T-helper 1 cell treated with Interleukin-12 subunit alpha and Interleukin-12 subunit beta and Interleukin-4 antibody, amounts not matched to agents 30 ng/mL and 1 ng/mL, for 36 hours (primary cell): ENCODE results near the gene SEC14L5. TPM values are rescaled to one million over a fixed set of nuclear protein-coding genes. Genes with fewer than 3 reads are reported as not detected.

Experiments used
- intact Hi-C: fragments of 100-400 bp; cut with micrococcal nuclease; formaldehyde crosslinking; loops from one replicate; pipeline ENCODE4 v1.15.1; 2024
- total RNA-seq: library from RNA; stranded (reverse); gene quantifications from 2 replicates; pipeline ENCODE4 v1.2.3, GENCODE V29; 2022

Gene SEC14L5
- total RNA-seq, 1 donor from 2014 or later, result not detected

GRCh38 chr16:5010576-5011329 is 52.6 kb downstream of the SEC14L5 start:
- intact Hi-C loops, result no loop called here

DNA sequence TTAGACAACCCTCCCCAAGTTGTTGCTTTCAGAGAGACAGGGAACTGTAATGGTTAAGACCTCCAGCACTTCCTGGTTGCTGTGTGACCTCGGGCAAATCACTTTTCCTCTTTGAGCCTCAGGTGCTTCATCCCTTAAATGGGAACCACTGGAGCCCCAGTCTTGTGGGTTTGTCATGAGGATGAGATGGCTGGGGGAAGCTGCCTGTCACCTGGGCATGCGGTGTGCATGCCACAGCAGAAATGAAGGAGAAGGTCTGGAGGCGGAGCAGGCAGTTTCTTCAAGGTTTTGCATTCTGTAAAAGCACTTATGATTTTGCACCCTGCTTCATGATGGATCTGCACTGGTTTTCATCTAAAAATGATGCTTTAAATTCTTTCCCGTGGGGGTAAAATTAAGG is 53.5 kb downstream of the SEC14L5 start:
- intact Hi-C loops, result no loop called here

DNA sequence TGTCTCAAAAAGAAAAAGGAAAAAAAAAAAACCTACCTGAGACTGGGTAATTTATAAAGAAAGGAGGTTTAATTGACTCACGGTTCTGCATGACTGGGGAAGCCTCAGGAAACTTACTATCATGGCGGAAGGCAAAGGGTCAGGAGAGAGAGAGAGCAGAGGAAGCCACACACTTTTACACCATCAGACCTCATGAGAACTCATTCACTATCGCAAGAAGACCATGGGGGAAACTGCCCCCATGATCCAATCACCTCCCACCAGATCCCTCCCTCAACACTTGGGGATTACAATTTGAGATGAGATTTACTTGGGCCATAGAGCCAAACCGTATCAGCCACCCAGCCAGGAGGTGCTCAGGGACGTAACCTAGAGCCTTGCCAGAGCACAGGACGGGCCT is 54.8 kb downstream of the SEC14L5 start:
- intact Hi-C loops, result no loop called here

- intact Hi-C loops, result no loop called here
Measured at GRCh38 chr16:5015351-5015750, 57.2 kb downstream of the SEC14L5 start.

DNA sequence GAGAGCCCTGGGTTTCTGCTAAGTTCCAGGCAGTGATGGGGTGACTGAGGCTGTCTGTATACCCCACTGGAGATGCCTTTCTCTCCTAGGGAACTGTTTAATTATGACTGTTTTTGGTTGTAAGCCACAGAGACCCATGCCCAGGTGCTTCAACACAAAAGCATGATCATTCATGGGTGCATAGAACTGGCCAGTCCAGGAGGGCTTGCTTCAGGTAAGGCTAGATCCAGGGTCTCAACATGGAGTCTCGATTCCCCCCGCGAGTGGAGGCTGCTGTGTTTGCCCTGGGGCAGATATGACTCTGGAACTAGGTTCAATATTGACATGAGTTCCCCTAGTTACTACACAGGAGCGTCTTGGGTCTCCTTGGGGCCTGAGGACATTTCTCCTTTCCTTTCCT is 57.8 kb downstream of the SEC14L5 start:
- intact Hi-C loops, result no loop called here

DNA sequence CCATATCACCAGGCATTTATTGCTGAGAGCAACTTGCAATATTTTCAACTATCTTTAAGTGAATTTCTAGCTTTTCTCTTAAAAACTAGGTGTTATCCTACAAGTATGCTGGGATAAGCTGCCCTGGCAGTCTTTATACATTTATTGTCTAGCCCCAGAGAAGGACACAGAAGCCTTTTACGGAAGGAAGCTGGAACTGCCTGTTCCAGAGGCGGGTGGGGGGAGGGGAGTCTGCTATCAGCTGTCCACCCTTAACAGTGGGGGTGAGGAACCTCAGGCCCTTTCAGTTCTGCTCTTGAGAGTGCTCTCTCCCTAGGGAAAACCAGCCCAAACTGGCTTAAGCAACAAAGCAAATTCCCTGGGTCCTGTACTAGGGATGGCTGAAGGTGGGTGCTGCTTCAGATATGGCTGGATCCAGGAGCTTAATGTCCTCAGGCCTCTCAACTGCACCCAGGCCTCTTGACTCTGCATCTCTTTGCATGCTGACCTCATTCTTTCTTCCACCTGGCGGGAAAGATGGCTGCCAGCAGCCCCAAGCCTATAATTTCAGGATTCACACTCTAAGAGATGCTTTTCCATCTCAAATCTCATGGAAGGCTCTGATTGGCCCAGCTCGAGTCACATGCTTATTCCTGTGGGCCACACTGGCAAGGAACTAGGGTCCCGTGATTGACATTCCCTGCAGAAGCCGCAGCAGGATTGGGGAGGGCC is 59.0 kb downstream of the SEC14L5 start:
- intact Hi-C loops, result no loop called here

GRCh38 chr16:5017678-5017969 is 59.5 kb downstream of the SEC14L5 start:
- intact Hi-C loops, result no loop called here

GRCh38 chr16:5018793-5019192 is 60.7 kb downstream of the SEC14L5 start:
- intact Hi-C loops, result no loop called here

GRCh38 chr16:5019775-5020174 is 61.6 kb downstream of the SEC14L5 start:
- intact Hi-C loops, result no loop called here

- intact Hi-C loops, result no loop called here
Measured at GRCh38 chr16:5020551-5020950, 62.4 kb downstream of the SEC14L5 start.

- intact Hi-C loops, result no loop called here
Measured at GRCh38 chr16:5022521-5022920, 64.4 kb downstream of the SEC14L5 start.

- intact Hi-C loops, result no loop called here
Measured at GRCh38 chr16:5024632-5025031, 66.5 kb downstream of the SEC14L5 start.

DNA sequence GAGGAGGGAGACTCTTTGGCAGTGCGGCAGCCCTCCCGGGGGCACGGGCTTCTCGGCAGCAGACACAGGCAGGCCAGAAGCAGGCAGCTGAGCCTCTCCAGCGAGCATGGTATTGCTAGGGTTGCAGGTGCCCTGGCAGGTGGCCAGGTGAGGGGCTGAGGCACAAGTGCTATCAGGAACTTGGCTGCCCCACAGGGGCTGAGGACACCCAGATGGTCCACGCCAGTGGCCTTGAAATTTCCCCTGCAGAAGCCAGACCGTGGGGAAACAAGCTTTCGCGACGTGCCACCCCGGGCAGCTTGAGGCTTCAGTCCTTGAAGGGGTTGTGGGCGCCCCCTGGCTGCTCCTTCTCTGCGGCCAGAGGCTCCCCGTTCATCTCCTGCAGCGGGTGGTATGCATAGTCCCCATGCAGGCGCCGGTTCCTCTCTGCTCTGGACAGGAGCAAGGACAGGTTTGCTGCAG is 67.1 kb downstream of the SEC14L5 start:
- intact Hi-C loops, result no loop called here

DNA sequence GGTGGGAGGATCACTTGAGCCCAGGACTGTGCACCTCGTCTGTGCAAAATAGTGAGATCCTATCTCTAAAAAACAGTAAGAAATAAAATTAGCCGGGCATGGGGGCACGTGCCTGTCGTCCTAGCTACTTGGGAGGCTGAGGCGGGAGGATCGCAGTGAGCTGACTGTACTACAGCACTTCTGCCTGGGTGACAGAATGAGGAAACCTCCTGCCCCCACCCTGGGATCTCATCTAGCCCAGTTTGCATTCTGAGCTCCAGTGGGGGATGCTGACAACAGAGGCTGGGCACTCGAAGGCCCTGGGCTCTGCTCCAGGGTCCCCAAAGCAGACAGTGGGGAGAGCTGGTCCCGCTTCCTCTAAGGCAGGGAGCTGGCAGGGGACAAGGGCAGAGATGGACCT is 68.5 kb downstream of the SEC14L5 start:
- intact Hi-C loops, result no loop called here

GRCh38 chr16:5027086-5027485 is 69.0 kb downstream of the SEC14L5 start:
- intact Hi-C loops, result no loop called here

GRCh38 chr16:5027575-5028235 is 69.6 kb downstream of the SEC14L5 start:
- intact Hi-C loops, result no loop called here

- intact Hi-C loops, result no loop called here
Measured at GRCh38 chr16:5028950-5029475, 70.9 kb downstream of the SEC14L5 start.

- intact Hi-C loops, result loop anchor here (5.0 kb wide), 1 partner anchor 183 kb away; the partner anchor contains the start of genes GLYR1 and UBN1
Measured at GRCh38 chr16:5030251-5030870, 72.2 kb downstream of the SEC14L5 start.

GRCh38 chr16:5031601-5032000 is 73.5 kb downstream of the SEC14L5 start:
- intact Hi-C loops, result loop anchor here (5.0 kb wide), 1 partner anchor 184 kb away; the partner anchor contains the start of genes GLYR1 and UBN1

- intact Hi-C loops, result loop anchor here (1.0 to 5.0 kb wide), 7 partner anchors 40 to 266 kb away; partner anchors contain the start of genes GLYR1, SEC14L5 and UBN1
Measured at GRCh38 chr16:5032748-5033167, 74.6 kb downstream of the SEC14L5 start.
